Activated gamma-delta T cell (primary cell): ENCODE data around the gene LCN6.
"Not testable (repeated sequence)": the region's sequence is repeated elsewhere in the genome, so short reads cannot be mapped to it uniquely, and the experiment has no call there.

Source experiments
- DNase-seq: peaks from one replicate; lab custom pipeline; 2025; lab: John Stamatoyannopoulos, UW

The LCN6 gene

GRCh38 chr9:136760424-136760823 lies 12.1 kb upstream of the LCN6 start:
- no peak for DNase-seq

GRCh38 chr9:136759436-136760325 lies 11.4 kb upstream of the LCN6 start:
- DNase-seq = no peak

GRCh38 chr9:136759001-136759400 lies 10.7 kb upstream of the LCN6 start:
- no peak for DNase-seq

DNA sequence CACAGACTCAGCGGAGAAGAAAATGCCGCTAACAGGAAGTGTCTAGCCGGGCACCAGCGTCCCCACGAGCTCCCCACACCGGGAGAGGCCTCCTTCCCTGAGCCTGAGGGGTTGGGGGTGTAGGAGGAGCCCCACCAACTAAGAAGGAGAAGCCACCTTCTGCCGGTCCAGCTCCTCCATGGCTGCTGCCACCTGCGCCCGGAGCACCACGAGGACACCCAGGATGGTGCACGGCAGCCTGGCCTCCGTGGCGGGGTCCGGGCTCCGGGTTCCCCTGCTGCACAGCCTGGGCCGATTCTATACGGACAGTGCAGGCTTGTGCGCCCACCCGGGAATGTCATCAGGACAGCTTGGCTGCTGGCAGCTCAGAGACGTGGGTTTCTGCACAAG lies 9.4 kb upstream of the LCN6 start:
- no peak for DNase-seq

- no peak for DNase-seq
Observed at GRCh38 chr9:136757328-136757727, 9.0 kb upstream of the LCN6 start.

DNA sequence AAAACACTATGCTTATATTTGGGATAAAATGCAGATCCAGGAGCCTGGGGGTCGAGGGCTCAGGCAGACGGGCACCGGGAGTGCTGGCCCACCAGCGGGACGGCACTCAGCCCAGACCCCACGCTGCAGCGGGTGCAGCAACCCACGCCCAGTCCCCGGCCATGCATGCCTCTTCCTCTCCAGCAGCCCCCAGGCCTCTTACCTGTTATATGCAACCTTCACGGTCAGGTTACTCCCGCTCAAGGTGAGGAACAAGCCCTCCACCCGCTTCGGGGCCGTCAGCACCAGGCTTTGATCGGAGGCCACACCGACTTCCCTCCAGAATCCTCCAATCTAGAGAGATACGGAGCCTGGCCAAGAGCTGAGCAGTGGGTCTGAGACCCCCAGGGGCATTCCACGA lies 8.5 kb upstream of the LCN6 start:
- DNase-seq = no peak

GRCh38 chr9:136756134-136756438 lies 7.8 kb upstream of the LCN6 start:
- DNase-seq = no peak

DNA sequence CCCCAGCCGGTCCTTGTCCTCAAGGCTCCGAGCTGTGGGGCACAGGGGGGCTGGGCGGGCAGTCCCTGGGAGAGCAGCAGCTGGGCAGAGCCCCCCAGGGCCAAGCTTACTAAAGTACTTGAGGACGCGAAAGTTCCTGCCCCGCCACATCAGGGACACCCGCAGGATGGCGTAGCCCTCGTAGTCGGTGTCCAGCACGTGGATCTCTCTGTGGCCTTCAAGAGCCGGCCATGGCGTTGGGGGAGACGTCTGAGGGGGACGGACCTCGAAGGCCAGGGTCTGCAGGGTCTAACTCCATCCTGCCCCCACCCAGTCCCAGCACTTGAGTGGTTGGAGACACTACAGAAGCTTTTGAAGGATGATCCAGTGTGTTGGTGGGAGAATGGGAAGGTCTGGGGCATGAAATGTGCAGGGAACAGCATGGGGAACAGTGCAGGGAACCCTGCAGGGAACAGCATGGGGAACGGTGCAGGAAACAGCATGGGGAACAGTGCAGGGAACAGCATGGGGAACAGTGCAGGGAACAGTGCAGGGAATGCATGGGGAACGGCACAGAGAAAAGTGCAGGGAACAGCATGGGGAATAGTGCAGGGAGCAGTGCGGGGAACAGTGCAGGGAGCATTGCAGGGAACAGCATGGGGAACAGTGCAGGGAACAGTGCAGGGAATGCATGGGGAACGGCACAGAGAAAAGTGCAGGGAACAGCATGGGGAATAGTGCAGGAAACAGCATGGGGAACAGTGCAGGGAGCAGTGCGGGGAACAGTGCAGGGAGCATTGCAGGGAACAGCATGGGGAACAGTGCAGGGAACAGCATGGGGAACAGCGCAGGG lies 7.2 kb upstream of the LCN6 start:
- DNase-seq = not testable (repeated sequence)

DNA sequence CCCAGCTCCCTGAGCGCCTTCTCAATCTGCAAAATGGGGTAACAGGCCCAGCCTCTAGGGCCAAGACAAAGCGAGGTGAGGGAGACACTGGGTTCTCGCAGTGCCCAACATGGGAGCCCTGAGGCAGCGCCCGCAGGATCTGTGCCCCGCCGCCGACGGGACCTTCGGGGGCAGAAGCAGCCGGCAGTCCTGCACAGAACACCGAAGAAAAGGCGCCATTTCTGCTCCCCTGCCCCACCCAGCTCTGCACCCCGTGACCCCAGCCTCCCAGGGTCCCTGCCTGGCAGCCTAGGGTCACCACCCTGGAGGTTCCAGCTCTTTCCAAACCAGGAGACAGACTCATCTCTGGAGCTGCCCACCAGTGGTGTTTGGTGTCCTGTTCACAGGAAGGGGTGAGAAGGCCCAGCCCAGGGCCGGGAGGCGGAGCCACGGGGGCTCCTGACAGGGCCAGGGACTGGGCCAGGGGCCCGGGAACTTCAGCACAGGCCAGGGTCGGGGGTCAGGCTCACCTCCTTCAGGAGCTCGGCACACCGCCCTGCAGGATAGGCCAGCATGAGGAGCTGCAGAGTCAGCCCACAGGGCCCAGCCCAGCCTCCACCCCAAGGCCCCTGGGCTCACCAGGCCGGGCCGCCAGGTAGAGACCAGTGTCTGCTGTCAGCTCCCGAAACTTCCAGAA lies 6.4 kb upstream of the LCN6 start:
- DNase-seq = no peak

DNA sequence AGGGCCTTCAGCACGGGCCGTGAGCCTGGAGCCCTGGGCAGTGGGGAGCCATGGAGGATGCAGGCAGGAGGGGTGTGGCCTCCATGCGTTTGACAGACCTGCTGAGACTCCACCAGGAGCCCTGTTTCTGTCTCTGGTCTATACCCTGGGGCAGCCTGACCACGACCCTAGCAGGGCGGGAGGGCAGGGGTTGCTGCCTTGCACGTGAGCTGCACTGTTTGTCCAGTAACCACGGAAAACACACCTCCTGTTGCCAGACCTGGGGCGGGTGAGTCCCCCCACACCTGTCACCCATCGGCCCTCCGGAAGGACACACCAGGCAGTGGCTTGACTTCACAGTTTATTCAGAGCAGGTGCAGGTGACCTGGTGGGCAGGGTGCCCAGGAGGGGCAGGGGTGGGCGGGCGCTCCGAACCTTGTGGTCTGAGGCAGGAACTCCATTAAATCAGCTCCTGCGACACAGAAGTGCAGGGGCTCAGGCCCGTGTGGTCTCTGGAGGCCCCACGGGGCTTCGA lies 5.8 kb upstream of the LCN6 start:
- DNase-seq = no peak

- no peak for DNase-seq
Observed at GRCh38 chr9:136753371-136754058, 5.2 kb upstream of the LCN6 start.

- no peak for DNase-seq
Observed at GRCh38 chr9:136751814-136752213, 3.5 kb upstream of the LCN6 start.

- DNase-seq = no peak
Observed at GRCh38 chr9:136751244-136751643, 2.9 kb upstream of the LCN6 start.

GRCh38 chr9:136750526-136750925 lies 2.2 kb upstream of the LCN6 start:
- DNase-seq = no peak

DNA sequence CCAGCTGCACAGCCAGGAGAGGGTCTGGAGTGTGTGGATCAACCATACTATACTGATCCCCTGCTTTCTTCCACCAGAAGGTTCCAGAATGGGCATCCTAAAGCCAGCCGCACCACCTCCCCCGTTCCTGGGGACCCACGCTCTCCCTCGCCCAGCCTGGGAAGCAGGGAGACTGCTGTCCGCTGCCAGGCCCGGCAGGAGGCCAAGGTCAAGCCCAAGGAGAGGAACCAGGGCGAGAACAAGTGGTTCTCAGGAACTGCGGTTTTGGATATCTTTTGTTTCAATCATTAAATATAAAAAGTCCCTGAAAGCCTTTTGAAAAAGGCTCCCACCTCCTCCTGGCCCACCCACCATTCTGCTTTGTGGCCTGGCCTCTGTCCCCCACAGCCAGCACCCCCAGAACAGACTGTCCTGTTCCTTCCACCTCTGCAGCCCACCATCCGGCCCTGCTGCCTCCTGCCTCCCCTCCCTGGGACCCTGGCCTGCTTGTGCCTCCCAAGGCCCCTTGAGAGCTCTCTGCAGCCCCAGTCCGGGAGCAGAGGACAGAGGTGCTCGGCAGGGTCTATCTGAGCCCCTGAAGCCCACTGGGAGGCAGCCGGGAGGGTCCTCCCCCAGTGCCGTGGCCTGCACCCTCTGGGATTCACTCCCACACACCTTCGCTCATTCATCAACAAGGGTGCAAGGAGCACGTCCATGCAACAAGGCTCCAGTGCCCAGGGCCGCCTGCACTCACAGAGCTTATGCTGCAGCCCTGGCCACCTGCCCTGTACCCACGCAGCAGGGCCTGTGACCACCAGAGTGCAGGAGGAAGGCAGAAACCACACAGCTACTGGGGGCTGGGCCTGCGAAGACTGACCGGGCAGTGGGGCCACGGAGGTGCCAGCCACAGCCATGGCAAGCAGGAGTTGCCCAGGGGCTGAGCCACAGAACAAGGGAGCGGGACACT lies 614 bp upstream of the LCN6 start:
- no peak for DNase-seq

DNA sequence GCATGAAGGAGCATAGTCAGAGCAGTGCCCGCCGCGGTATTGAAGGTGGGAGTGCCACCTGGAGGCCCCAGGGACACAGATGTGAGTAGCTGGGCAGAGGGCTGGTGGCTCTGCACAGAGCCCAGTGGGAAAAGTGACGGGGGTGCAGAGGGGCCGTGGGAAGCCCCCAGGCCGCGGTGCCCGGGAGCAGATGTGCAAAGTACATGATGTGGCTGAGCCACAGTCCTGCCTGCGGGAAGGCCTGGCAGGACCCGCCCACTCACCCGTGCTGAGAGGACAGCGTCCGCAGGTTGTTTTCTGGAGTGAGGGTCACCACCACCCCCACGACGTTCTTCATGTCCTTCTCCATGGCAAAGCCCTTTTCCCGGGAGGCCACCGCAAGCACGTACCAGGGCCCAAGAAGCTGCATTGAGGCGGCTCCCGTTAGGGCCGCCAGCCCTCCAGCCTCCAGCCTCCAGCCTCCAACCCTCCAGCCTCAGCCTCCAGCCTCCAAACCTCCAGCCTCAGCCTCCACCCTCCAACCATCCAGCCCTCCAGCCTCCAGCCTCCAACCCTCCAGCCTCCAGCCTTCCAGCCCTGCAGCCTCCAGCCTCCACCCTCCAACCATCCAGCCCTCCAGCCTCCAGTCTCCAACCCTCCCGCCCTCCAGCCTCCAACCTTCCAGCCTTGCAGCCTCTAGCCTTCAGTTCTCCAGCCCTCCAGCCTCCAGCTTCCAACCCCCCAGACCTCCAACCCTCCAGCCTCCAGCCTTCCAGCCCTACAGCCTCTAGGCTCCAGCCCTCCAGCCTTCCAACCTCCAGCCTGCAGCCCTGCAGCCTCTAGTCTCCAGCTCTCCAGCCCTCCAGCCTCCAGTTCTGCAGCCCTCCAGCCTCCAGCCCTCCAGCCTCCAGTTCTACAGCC lies 914 bp downstream of the LCN6 start:
- DNase-seq = no peak

DNA sequence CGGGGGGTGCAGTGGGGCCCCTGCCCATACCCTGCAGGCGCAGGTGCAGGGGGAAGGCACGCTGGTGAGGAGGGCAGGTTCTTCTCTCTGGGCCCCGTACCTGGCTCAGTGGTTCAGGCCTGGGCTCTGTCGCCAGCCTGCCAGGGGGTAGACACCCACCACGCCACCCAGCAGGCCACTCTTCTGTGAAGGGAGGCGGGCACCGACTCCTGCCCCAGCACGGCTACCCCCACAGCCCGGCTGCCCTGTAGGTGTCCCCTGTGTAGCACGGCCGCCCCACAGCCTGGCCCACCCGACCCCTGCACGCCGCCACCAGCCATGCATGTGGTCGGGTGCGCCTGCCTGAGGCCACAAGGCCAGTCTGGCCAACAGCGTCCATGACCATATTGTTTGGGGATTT lies 1.7 kb downstream of the LCN6 start:
- no peak for DNase-seq

DNA sequence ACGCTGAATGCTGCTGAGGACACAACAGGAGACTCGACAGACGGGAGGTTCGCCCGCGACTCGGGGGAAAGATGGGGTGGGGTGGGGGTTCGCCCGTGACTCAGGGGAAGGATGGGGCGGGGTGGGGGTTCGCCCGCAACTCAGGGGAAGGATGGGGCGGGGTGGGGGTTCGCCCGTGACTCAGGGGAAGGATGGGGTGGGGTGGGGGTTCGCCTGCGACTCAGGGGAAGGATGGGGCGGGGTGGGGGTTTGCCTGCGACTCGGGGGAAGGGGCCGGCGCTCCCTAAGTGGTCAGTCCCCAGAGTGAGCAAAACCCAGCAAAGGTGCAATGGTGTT lies 2.2 kb downstream of the LCN6 start:
- no peak for DNase-seq

DNA sequence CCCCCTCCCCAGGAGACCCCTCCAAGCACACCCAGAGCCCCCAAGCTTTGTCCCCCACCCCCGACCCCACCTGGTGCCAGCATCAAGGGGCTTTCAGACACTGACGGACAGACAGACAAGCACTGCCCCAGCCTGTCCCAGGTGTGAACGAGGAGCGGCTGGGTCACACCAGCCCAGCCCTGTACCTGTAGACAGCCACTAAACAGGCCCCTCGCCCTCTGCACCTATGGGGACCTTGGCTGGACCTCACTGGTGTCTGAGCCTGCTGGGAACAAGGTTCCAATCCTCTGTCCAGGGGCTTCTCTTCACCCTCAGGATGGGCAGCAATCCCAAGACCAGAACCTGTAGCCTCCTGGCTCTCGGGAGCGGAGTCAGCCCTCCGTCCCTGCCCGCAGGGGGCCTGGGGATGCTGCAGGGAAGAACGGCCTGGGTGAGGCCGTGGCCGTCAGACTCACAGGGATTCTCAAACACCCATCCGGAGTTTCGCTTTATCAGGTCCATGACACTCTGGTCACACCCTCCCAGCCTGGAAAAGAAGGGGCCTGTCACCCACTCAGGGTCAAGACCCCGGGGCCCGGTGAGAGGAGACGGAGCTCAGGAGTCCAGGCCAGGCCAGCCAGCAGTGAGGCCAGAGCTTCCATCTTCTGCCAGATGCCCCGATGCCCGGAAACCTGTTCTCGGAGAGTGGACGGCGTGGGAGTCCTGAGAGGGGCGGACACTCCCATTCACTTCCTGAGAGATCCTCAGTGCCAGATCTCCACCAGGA lies 2.8 kb downstream of the LCN6 start:
- DNase-seq = no peak
